Activated CD4-positive, CD25-positive, alpha-beta regulatory T cell treated with anti-CD3 and anti-CD28 coated beads, Interleukin-2, amount 50 U/mL, for 72 hours (primary cell): Measurements from ENCODE around the gene TECR.
"Not testable (repeated sequence)": the region's sequence is repeated elsewhere in the genome, so short reads cannot be mapped to it uniquely, and the experiment has no call there.

ENCODE experiments used
- DNase-seq: peaks from one replicate; pipeline ENCODE4 v3.0.0; 2021

The TECR gene

DNA sequence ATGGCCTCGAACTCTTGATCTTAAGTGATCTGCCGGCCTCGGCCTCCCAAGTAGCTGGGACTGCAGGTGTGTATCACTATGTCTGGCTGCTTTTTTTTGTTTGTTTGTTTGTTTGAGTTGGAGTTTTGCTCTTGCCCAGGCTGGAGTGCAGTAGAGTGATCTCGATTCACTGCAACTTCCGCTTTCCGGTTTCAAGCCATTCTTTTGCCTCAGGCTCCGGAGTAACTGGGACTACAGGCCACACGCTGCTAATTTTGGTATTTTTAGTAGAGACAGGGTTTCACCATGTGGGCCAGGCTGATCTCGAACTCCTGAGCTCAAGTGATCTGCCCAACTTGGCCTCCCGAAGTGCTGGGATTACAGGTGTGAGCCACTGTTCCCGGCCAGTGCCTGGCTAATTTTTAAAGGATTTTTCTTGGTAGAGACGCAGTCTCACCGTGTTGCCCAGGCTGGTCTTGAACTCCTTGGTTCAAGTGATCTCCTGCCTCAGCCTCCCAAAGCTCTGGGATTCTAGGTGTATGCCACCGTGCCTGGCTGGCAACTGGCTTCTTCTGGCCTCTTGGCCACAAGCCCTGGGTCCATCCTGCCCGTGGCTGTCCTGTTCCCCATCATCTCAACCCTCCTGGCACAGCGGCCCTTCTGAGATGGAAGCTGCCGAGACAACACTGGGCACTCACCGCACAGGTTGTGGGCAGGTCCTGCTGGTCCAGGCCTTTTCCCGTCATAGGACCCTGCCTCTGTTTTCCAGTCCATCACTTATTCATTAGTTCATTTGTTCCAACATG, 11.5 kb downstream of the TECR start:
- no peak for DNase-seq

DNA sequence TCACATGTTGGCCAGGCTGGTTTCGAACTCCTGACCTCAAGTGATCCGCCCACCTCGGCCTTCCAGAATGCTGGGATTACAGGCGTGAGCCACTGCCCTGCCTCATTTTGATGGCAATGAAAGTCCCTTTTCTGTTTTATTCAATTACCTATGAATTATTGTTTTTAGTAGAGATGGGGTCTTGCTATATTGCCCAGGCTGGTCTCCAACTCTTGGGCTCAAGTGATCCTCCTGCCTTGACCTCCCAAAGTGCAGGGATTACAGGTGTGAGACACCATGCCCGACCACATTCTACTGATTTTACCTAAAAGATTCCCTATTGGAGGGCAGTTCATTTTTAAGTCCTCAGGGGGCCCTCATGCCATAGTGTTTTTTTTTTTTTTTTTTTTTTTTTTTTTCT, 12.6 kb downstream of the TECR start:
- DNase-seq = not testable (repeated sequence)

GRCh38 chr19:14542711-14543328, 13.4 kb downstream of the TECR start:
- DNase-seq = no peak

GRCh38 chr19:14544047-14544446, 14.7 kb downstream of the TECR start:
- DNase-seq = no peak

DNA sequence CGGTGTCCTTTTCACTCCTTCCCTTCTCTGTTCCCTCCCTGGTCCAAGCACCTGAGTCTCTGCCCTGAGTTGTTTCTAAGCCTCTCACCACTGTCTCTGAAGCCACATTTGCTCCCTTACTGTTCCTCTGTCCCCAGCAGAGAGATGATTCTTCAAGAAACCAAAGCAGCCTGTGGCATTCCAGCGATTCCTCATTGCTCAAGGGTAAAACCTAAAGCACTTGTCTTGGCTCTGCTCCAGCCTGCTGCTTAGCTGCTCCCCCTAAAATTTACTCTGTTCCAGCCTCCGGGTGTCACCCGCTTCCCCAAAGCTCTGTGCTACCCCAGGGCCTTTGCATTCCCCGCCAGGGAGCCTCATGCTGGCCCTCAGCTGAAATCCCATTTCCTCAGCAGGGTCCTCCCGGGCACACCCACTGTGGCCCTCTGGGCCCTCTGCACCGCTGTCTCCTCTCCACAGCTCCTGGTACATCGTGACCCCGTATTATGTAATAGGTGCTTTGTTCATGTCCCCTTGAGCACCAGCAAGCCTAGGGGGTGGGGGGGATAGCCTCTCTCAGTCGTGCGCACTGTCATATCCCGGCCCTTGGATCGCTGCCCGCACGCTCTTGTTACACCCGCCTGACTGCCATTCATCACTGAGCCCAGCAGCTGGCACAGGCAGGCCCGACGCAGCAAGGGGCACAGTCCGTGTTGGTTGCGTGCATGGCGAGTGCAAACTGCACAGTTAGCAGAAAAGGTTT, 15.8 kb downstream of the TECR start:
- no peak for DNase-seq

DNA sequence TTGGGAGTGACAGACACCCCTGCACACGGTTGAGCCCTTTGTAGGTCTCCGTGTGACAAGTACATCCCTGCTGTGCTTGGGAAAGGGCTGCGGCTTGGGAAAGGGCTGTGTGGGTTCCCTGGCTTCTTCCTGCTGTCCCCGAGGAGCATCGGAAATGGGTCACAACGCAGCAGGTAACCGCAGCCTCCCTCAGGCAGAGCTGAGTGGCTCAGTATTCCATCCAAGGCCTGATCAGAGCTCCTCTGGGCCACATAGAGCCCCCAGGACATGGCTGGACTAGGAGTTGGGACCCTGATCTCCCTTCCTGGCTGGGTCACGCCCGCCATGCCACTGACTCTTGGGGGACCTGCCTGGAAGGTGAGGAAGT, 16.3 kb downstream of the TECR start:
- no peak for DNase-seq

DNA sequence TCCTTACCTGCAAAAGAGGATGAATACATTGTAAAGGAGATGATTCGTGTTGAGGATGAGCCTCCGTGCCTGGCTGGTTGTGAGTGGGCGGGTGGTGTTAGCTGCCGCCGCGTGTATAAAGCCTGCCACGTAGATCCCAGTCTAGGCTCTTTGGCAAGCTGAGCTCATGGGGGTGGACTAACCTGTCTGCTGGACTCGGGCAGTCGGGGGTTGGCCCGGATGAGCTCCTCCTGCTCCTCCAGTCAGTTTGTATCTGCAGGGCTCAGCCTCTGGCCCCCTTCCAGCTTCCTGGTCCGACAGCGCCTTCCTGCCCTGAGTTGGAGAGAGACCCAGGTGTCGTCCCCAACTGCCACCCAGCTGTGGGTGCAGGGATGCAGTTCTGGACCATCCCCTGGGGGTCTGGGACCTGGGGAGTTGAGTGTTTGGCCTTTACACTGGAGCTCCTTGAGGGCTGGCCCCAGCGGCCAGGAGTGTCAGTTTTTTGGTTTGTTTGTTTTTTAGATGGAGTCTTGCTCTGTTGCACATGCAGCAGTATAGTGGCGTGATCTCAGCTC, 20.9 kb downstream of the TECR start:
- DNase-seq = no peak

GRCh38 chr19:14551134-14552005, 22.0 kb downstream of the TECR start:
- DNase-seq = peak; percentile 43

DNA sequence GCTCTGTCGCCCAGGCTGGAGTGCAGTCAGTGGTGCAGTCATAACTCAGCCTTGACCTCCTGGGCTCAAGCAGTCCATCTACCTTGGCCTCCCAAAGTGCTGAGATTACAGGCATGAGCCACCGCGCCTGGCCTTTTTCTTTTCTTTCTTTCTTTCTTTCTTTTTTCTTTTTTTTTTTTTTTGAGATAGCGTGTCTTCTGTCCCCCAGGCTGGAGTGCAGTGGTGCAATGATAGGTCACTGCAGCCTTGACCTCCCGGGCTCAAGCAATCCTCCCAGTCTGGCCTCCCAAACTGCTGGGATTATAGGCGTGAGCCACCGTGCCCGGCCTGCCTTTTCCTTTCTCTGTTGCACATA, 22.6 kb downstream of the TECR start:
- not testable (repeated sequence) for DNase-seq

- no peak for DNase-seq
Measured at GRCh38 chr19:14553042-14553938, 23.9 kb downstream of the TECR start.

GRCh38 chr19:14553939-14554243, 24.5 kb downstream of the TECR start:
- DNase-seq = no peak

GRCh38 chr19:14554382-14554812, 25.0 kb downstream of the TECR start:
- no peak for DNase-seq

DNA sequence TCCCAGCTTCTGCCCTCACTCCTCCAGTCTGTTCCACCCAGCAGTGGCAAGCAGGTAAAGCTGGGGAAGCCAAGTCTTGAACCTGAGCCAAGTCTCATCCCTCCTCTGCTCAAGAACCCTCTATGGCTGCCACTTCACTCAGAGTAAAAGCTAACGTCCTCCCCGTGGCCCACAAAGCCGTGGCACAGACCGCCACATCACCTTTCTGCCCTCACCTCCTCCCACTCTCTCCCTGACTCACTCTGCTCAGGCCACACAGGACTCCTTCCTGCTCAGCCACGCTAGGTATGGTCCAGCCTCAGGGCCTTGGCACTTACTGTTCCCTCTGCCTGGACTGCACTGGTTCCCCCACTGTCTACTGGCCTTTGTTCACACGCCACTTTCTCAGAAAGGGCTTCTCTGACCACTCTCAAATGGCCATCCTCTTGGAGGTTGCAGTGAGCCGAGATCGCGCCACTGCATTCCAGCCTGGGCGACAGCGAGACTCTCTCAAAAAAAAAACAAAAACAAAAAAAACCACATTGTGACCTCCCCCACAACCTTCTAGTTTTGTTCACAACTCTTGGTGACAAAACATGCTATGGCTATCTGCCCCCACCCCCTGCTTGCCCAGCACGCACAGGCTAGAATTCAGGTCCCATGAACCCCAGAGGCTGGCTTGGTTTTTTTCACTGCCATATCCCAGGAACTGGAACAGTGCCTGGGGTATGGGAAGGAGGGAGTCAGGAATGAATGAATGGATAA, 26.7 kb downstream of the TECR start:
- no peak for DNase-seq

GRCh38 chr19:14556662-14557188, 27.3 kb downstream of the TECR start:
- peak; percentile 84 for DNase-seq

- DNase-seq = no peak
Measured at GRCh38 chr19:14558370-14559066, 29.1 kb downstream of the TECR start.

- no peak for DNase-seq
Measured at GRCh38 chr19:14559916-14560775, 30.8 kb downstream of the TECR start.

DNA sequence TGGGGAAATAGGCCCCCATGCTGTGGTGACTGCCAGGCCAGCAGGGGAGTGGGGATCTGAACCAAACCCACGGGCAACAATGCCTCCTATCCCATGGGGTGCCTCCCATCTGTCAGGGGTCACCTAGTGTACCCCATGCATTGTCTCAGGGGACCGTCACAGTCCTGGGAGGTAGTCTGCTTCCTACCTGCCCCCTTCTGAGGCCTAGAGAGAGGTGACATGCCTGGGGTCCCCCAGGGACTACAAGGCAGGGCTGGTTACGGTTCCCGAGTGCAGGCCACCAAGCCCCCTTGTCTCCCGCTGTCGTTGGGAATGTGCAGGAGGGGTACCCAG, 31.3 kb downstream of the TECR start:
- no peak for DNase-seq

- DNase-seq = no peak
Measured at GRCh38 chr19:14561249-14561648, 31.9 kb downstream of the TECR start.

DNA sequence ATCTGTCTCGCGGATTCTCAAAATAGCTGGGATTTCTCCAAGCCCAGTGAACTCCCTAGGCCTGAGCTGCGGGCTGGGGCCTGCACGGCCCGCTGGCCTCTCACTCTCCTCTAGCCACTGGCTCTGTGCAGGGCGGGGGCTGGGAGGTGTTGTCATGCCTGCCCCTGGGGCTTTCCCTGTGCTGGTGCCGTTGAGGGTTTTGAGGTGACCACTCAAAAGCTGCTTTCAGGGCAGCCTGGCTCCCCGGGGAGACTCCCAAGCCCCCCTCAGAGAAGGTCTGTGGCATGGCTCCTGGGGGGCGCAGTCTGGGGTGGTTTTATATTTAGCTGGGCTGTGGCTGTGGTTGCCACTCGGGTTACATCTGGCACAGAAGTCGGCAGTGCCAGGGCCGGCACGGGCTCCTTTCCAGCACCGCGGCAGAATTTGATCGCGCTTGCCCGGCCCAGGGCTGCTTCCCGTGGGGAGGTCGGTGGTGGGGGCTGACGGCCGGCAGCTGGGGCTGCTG, 32.5 kb downstream of the TECR start:
- DNase-seq = no peak
